GM12878 (cell line): ENCODE data around the gene PARS2. TPM values are rescaled to one million over a fixed set of nuclear protein-coding genes. Genes with fewer than 3 reads are reported as not detected.

Source experiments
- BACH1 ChIP-seq: fragments of 450-650 bp; IDR thresholded peaks from 2 replicates; pipeline ENCODE4 v1.6.1; 2017; ENCODE audit warnings: mild to moderate bottlenecking, borderline replicate concordance
- BCL3 ChIP-seq: IDR thresholded peaks from 2 replicates; pipeline ENCODE4 v1.6.1; 2011; ENCODE audit warnings: borderline replicate concordance, low read depth, mild to moderate bottlenecking, moderate library complexity, low read length; ENCODE audit not compliant: insufficient read depth, poor library complexity, severe bottlenecking
- E4F1 ChIP-seq: fragments of 450-650 bp; IDR thresholded peaks from 2 replicates; pipeline ENCODE4 v1.6.1; 2018; ENCODE audit warnings: borderline replicate concordance, mild to moderate bottlenecking; ENCODE audit not compliant: partially characterized antibody
- ETV6 ChIP-seq, 2 experiments: fragments of 450-650 bp in 1 of 2; IDR thresholded peaks in 1 of 2; conservative IDR thresholded peaks in 1 of 2; 2 replicates each; pipeline ENCODE4 v1.6.1; 2014; ENCODE audit warnings: antibody characterized with exemption in 1 of 2, borderline replicate concordance in 1 of 2, low read depth in 1 of 2, mild to moderate bottlenecking in 1 of 2, moderate library complexity in 1 of 2
- FOXK2 ChIP-seq: fragments of 450-650 bp; IDR thresholded peaks from 2 replicates; pipeline ENCODE4 v1.6.1; 2017; ENCODE audit warnings: mild to moderate bottlenecking, moderate library complexity
- GABPA ChIP-seq: IDR thresholded peaks from 2 replicates; pipeline ENCODE4 v1.6.1; 2014; ENCODE audit warnings: antibody characterized with exemption, low read depth, mild to moderate bottlenecking, inconsistent platforms
- MTA2 ChIP-seq: fragments of 450-650 bp; IDR thresholded peaks from 2 replicates; pipeline ENCODE4 v1.6.1; 2016; ENCODE audit warnings: low read depth, mild to moderate bottlenecking, moderate library complexity
- NBN ChIP-seq: fragments of 450-650 bp; IDR thresholded peaks from 2 replicates; pipeline ENCODE4 v1.6.1; 2016
- PBX3 ChIP-seq: IDR thresholded peaks from 2 replicates; pipeline ENCODE4 v1.6.1; 2011; ENCODE audit warnings: mild to moderate bottlenecking, low read depth, low read length, moderate library complexity; ENCODE audit not compliant: insufficient replicate concordance
- RCOR1 ChIP-seq: conservative IDR thresholded peaks from 2 replicates; pipeline ENCODE4 v1.6.1; 2012; ENCODE audit warnings: low read depth, low read length, improper control_type of control experiment
- TARDBP ChIP-seq: IDR thresholded peaks from 2 replicates; pipeline ENCODE4 v1.6.1; 2016; ENCODE audit warnings: borderline replicate concordance
- ZNF24 ChIP-seq: fragments of 450-650 bp; IDR thresholded peaks from 2 replicates; pipeline ENCODE4 v1.6.1; 2017; ENCODE audit warnings: antibody characterized with exemption, mild to moderate bottlenecking
- polyA plus RNA-seq, 11 experiments: library from polyadenylated mRNA; depleted of rRNA in 4 of 11; unstranded in 6 of 11; stranded (reverse) in 5 of 11; fragments of >200 nt; fragmentation: Nextera tagmentation in 4 of 11; fragmentation: Illumina TruSeq in 1 of 11; extraction: Ambion mirVana in 4 of 11; extraction: Trizol in 1 of 11; gene quantifications; 1 replicate in 1 of 11; 2 replicates in 10 of 11; pipeline versions ENCODE4 v1.2.1 to v1.2.3, GENCODE V29; 2011 to 2016; ENCODE audit warnings: inconsistent platforms in 2 of 11, missing spikeins in 2 of 11, low read depth in 1 of 11
- total RNA-seq, 4 experiments: library from RNA; depleted of rRNA in 3 of 4; stranded (reverse); fragments of >200 nt in 3 of 4; fragmentation: Illumina TruSeq in 1 of 4; extraction: Trizol in 1 of 4; gene quantifications; 2 replicates each; pipeline versions ENCODE4 v1.2.1 to v1.2.3, GENCODE V29; 2013 to 2021

The PARS2 gene
- total and polyA plus RNA-seq, 10 of the 15 experiments (the other 5 are each of a cell fraction or from before 2014, with no cell fraction given): 3.7 to 12.2 (median 5.9) TPM

GRCh38 chr1:54792686-54793282, 28.5 kb upstream of the PARS2 start (continued):
- no peak for TF ChIP-seq BCL3
- no peak for TF ChIP-seq BACH1
- TF ChIP-seq NBN: no peak
- TF ChIP-seq PBX3: no peak
- no peak for TF ChIP-seq ZNF24
- no peak for TF ChIP-seq MTA2
- TF ChIP-seq E4F1: no peak
- TF ChIP-seq FOXK2: no peak
- TF ChIP-seq RCOR1: no peak
- TF ChIP-seq ETV6 (conservative IDR thresholded peaks at IDR 0.05 in 1 of 2, IDR thresholded peaks at IDR 0.05 in 1 of 2; ENCODE audit: borderline replicate concordance in 1 of 2, low read depth in 1 of 2): no peak
- TF ChIP-seq TARDBP: no peak
- TF ChIP-seq GABPA: no peak
